Tibial nerve (tissue), 3 donors: ENCODE measurements around the gene AQP3.

Experiments
- POLR2A ChIP-seq, 2 donors: fragments of 450-650 bp; IDR thresholded peaks; one replicate each; pipeline ENCODE4 v1.6.1; 2017; ENCODE audit warnings: antibody characterized with exemption in 2 of 2, mild to moderate bottlenecking in 2 of 2, moderate library complexity in 2 of 2
- TF ChIP-seq, protein P1 (sequence below), 5 experiments: fragments of 200-600 bp in 3 of 5; fragments of 450-650 bp in 2 of 5; sonication (generic) in 3 of 5; IDR thresholded peaks; one replicate each; pipeline ENCODE4 v1.5.1; 2016 to 2019; ENCODE audit warnings: antibody characterized with exemption in 5 of 5, mild to moderate bottlenecking in 3 of 5, moderate library complexity in 2 of 5

DNA sequence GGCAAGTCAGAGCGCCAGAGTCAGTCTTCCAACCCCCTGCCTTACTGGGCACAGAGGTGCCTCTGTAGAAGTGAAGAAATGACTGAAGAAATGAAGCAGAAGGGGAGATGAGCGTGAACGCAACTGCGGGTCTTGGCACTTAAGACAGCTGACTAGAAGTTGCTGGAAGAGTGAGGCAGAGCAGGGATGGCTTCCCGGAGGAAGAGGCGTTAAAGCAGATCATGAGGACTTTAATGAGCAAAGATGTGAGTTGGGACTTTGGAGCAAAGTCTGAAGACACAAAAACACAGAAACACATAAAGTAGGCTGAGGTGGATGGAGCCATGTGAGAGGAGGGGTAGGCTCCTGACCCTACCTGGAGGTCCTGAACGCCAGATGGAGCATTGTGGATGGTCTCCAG, 7.2 kb downstream of the AQP3 start:
- TF ChIP-seq, protein P1, sequence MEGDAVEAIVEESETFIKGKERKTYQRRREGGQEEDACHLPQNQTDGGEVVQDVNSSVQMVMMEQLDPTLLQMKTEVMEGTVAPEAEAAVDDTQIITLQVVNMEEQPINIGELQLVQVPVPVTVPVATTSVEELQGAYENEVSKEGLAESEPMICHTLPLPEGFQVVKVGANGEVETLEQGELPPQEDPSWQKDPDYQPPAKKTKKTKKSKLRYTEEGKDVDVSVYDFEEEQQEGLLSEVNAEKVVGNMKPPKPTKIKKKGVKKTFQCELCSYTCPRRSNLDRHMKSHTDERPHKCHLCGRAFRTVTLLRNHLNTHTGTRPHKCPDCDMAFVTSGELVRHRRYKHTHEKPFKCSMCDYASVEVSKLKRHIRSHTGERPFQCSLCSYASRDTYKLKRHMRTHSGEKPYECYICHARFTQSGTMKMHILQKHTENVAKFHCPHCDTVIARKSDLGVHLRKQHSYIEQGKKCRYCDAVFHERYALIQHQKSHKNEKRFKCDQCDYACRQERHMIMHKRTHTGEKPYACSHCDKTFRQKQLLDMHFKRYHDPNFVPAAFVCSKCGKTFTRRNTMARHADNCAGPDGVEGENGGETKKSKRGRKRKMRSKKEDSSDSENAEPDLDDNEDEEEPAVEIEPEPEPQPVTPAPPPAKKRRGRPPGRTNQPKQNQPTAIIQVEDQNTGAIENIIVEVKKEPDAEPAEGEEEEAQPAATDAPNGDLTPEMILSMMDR (IDR thresholded peaks at IDR 0.05), result no peak
- TF ChIP-seq POLR2A (IDR thresholded peaks at IDR 0.05), result no peak
